ENCODE data around the gene XIRP1. TPM values are rescaled to one million over a fixed set of nuclear protein-coding genes. Genes with fewer than 3 reads are reported as not detected.

The XIRP1 gene
- total and polyA plus RNA-seq, 2 of the 13 experiments (the other 11 are each of a cell fraction or from before 2014, with no cell fraction given): not detected

- intact Hi-C loops (cut with micrococcal nuclease; ENCODE audit: unreplicated experiment): no loop called here
- FAIRE-seq (no peak), DNase-seq (ENCODE audit: low spot score) (no peak), ATAC-seq (no peak)
- no peaks in the 10 kb centered on the region for H3K4me1 ChIP-seq (ENCODE audit: insufficient read depth, low read length)
- WGBS (ENCODE audit: low lambda C conversion rate): 0% methylated on average over 2 of the region's 3 CpGs
- no peak overlapping the region for H3K27ac ChIP-seq (ENCODE audit: extremely low read length, insufficient read depth, low read length)
- POLR2A ChIA-PET: no interaction called here
- no peaks in the 10 kb centered on the region for H4K20me1 ChIP-seq (ENCODE audit: insufficient read depth, low read length)
- CTCF ChIA-PET (ENCODE audit: low intra/inter-chr PET ratio, low total read pairs): no interaction called here
- H3K4me3 ChIP-seq (replicated peaks in 1 of 3; ENCODE audit: insufficient read depth in 1 of 3, low read depth in 2 of 3, low read length in 3 of 3): no peak overlapping the region
- no peak overlapping the region for H3K4me2 ChIP-seq (ENCODE audit: low read depth, low read length)
- H3K9me3 ChIP-seq (ENCODE audit: low read length): no peaks in the 10 kb centered on the region
- no peak overlapping the region for H3K9ac ChIP-seq (ENCODE audit: insufficient read depth, low read depth, low read length)
- no TSS peak for BruUV-seq (replicated peaks)
- no peak overlapping the region for H2AFZ ChIP-seq (ENCODE audit: low read length)
- H3K27me3 ChIP-seq (ENCODE audit: control insufficient read depth in 1 of 2, insufficient read depth in 2 of 2, low read length in 2 of 2): peaks cover 1 to 22% of the 10 kb centered on the region in 2 experiments; a peak in 4 of 5 replicates
- H3K79me2 ChIP-seq (ENCODE audit: insufficient read depth, low read length): no peaks in the 10 kb centered on the region
- H3K36me3 ChIP-seq (replicated peaks in 1 of 2; ENCODE audit: control insufficient read depth in 1 of 2, insufficient read depth in 2 of 2, low read length in 2 of 2): no peaks in the 10 kb centered on the region
- in situ Hi-C loops (cut with HindIII; ENCODE audit: extremely low pct_ligation_motif_present, low pct_unique_long_range_greater_than_20kb): loop anchor here (5.0 kb wide), 1 partner anchor 96 kb away; no protein-coding TSS in a partner anchor
- TF ChIP-seq ZNF274 (CRISPR knock-in tag; IDR thresholded peaks at IDR 0.05) (no peak), CERS6 (CRISPR knock-in tag; IDR thresholded peaks at IDR 0.05) (no peak), ZHX2 (IDR thresholded peaks at IDR 0.05; ENCODE audit: low read depth) (no peak), ZHX2 (CRISPR knock-in tag; IDR thresholded peaks at IDR 0.05; ENCODE audit: borderline replicate concordance) (no peak), ZUFSP (CRISPR knock-in tag; IDR thresholded peaks at IDR 0.05; ENCODE audit: borderline replicate concordance) (no peak), ZNF670 (CRISPR knock-in tag; IDR thresholded peaks at IDR 0.05; ENCODE audit: borderline replicate concordance) (no peak), ZNF747 (CRISPR knock-in tag; IDR thresholded peaks at IDR 0.05; ENCODE audit: borderline replicate concordance) (no peak), BCLAF1 (IDR thresholded peaks at IDR 0.05) (no peak), CEBPZ (IDR thresholded peaks at IDR 0.05; ENCODE audit: low read length) (no peak)
Measured at GRCh38 chr3:39191773-39192172, 622 bp downstream of the XIRP1 start.
